Esophagus squamous epithelium (tissue), 4 donors: Measurements from ENCODE around the gene C20orf96.

Experiments
- POLR2A ChIP-seq, 4 donors: fragments of 450-650 bp; IDR thresholded peaks; one replicate each; pipeline ENCODE4 v1.6.1; 2017; ENCODE audit warnings: antibody characterized with exemption in 4 of 4, mild to moderate bottlenecking in 4 of 4, moderate library complexity in 3 of 4
- TF ChIP-seq, protein P1 (sequence below), 6 experiments: fragments of 450-650 bp in 4 of 6; fragments of 200-600 bp in 2 of 6; sonication (generic) in 2 of 6; IDR thresholded peaks; one replicate each; pipeline ENCODE4 v1.5.1; 2016 to 2019; ENCODE audit warnings: antibody characterized with exemption in 6 of 6, mild to moderate bottlenecking in 4 of 6, moderate library complexity in 4 of 6

- TF ChIP-seq, protein P1, sequence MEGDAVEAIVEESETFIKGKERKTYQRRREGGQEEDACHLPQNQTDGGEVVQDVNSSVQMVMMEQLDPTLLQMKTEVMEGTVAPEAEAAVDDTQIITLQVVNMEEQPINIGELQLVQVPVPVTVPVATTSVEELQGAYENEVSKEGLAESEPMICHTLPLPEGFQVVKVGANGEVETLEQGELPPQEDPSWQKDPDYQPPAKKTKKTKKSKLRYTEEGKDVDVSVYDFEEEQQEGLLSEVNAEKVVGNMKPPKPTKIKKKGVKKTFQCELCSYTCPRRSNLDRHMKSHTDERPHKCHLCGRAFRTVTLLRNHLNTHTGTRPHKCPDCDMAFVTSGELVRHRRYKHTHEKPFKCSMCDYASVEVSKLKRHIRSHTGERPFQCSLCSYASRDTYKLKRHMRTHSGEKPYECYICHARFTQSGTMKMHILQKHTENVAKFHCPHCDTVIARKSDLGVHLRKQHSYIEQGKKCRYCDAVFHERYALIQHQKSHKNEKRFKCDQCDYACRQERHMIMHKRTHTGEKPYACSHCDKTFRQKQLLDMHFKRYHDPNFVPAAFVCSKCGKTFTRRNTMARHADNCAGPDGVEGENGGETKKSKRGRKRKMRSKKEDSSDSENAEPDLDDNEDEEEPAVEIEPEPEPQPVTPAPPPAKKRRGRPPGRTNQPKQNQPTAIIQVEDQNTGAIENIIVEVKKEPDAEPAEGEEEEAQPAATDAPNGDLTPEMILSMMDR (IDR thresholded peaks at IDR 0.05): peak in 1 of 6 experiments; percentile 5
- no peak for TF ChIP-seq POLR2A (IDR thresholded peaks at IDR 0.05)
Measured at GRCh38 chr20:258963-259362, 31.6 kb downstream of the C20orf96 start.
